GM19238 (cell line): Measurements from ENCODE around the gene CA12.

Experiments used
- DNase-seq: peaks from one replicate; pipeline ENCODE4 v3.0.0; 2011; ENCODE audit warnings: low spot score; ENCODE audit not compliant: insufficient read length

Gene CA12

GRCh38 chr15:63358241-63359029 lies 23.2 kb downstream of the CA12 start:
- no peak for DNase-seq

- DNase-seq: no peak
These were observed 23.9 kb downstream of the CA12 start for GRCh38 chr15:63357731-63358130.

- no peak for DNase-seq
These were observed 24.6 kb downstream of the CA12 start for GRCh38 chr15:63357061-63357460.

- no peak for DNase-seq
These were observed 26.6 kb downstream of the CA12 start for GRCh38 chr15:63354821-63355650.

GRCh38 chr15:63353887-63354286 lies 27.8 kb downstream of the CA12 start:
- DNase-seq: no peak

- no peak for DNase-seq
These were observed 28.4 kb downstream of the CA12 start for GRCh38 chr15:63353261-63353660.

- DNase-seq: no peak
These were observed 28.8 kb downstream of the CA12 start for GRCh38 chr15:63352808-63353207.

GRCh38 chr15:63351170-63351569 lies 30.5 kb downstream of the CA12 start:
- no peak for DNase-seq

GRCh38 chr15:63350178-63350621 lies 31.4 kb downstream of the CA12 start:
- DNase-seq: no peak

GRCh38 chr15:63349621-63350020 lies 32.0 kb downstream of the CA12 start:
- no peak for DNase-seq

- no peak for DNase-seq
These were observed 32.5 kb downstream of the CA12 start for GRCh38 chr15:63349156-63349555.

- DNase-seq: no peak
These were observed 33.3 kb downstream of the CA12 start for GRCh38 chr15:63348392-63348791.

- DNase-seq: no peak
These were observed 34.4 kb downstream of the CA12 start for GRCh38 chr15:63347074-63347857.

- no peak for DNase-seq
These were observed 36.3 kb downstream of the CA12 start for GRCh38 chr15:63345391-63345752.

GRCh38 chr15:63344731-63345390 lies 36.8 kb downstream of the CA12 start:
- DNase-seq: no peak

- peak; percentile 25 for DNase-seq
These were observed 38.6 kb downstream of the CA12 start for GRCh38 chr15:63342996-63343562.

GRCh38 chr15:63341898-63342297 lies 39.7 kb downstream of the CA12 start:
- no peak for DNase-seq

GRCh38 chr15:63340878-63341277 lies 40.8 kb downstream of the CA12 start:
- DNase-seq: no peak

- DNase-seq: no peak
These were observed 41.3 kb downstream of the CA12 start for GRCh38 chr15:63340353-63340752.

- DNase-seq: no peak
These were observed 41.8 kb downstream of the CA12 start for GRCh38 chr15:63339836-63340235.
